Osteocyte (in vitro differentiated cells): ENCODE results near the gene SPATS2. TPM values are rescaled to one million over a fixed set of nuclear protein-coding genes. Genes with fewer than 3 reads are reported as not detected.
"Not testable (repeated sequence)": the region's sequence is repeated elsewhere in the genome, so short reads cannot be mapped to it uniquely, and the experiment has no call there.

ENCODE experiments used
- DNase-seq: peaks from one replicate; pipeline ENCODE4 v3.0.0; 2021; ENCODE audit warnings: mixed read lengths; ENCODE audit not compliant: unreplicated experiment; ENCODE audit errors: extremely low spot score
- H3K27ac Mint-ChIP-seq: one replicate; pipeline ENCODE4 v1.8.0; 2021; ENCODE audit warnings: mild to moderate bottlenecking, mixed read lengths; ENCODE audit not compliant: unreplicated experiment
- H3K27me3 Mint-ChIP-seq: one replicate; pipeline ENCODE4 v1.8.0; 2021; ENCODE audit warnings: mixed read lengths; ENCODE audit not compliant: unreplicated experiment
- H3K36me3 Mint-ChIP-seq: one replicate; pipeline ENCODE4 v1.8.0; 2021; ENCODE audit warnings: mixed read lengths; ENCODE audit not compliant: unreplicated experiment
- H3K4me1 Mint-ChIP-seq: one replicate; pipeline ENCODE4 v1.8.0; 2021; ENCODE audit warnings: mixed read lengths; ENCODE audit not compliant: unreplicated experiment
- H3K4me3 Mint-ChIP-seq: one replicate; pipeline ENCODE4 v1.8.0; 2021; ENCODE audit warnings: mild to moderate bottlenecking, moderate library complexity, mixed read lengths; ENCODE audit not compliant: unreplicated experiment
- H3K9me3 Mint-ChIP-seq: one replicate; pipeline ENCODE4 v1.8.0; 2021; ENCODE audit warnings: mixed read lengths; ENCODE audit not compliant: unreplicated experiment
- CTCF ChIP-seq: fragments of 200-600 bp; sonication (generic); IDR thresholded peaks from 2 replicates; pipeline ENCODE4 v1.5.0; 2021; ENCODE audit warnings: antibody characterized with exemption, mild to moderate bottlenecking, moderate library complexity
- total RNA-seq: library from RNA; stranded (reverse); gene quantifications from 2 replicates; pipeline ENCODE4 v1.2.1, GENCODE V29; 2021

SPATS2 gene
- total RNA-seq, 1 donor from 2014 or later = 25.6 TPM

GRCh38 chr12:49533331-49533730 lies 166.1 kb downstream of the SPATS2 start:
- Mint-ChIP-seq H3K27me3 (peaks cover 8% of the 10 kb centered on the region), H3K36me3 (peaks cover 5% of the 10 kb centered on the region), H3K4me3 (no peak overlapping the region), H3K4me1 (peaks cover 8% of the 10 kb centered on the region), H3K9me3 (no peaks in the 10 kb centered on the region), H3K27ac (no peak overlapping the region)
- DNase-seq = no peak
- TF ChIP-seq CTCF = no peak

- not testable (repeated sequence) for H3K27ac Mint-ChIP-seq, H3K4me3 Mint-ChIP-seq, H3K27me3 Mint-ChIP-seq, H3K36me3 Mint-ChIP-seq, H3K4me1 Mint-ChIP-seq, H3K9me3 Mint-ChIP-seq, DNase-seq
Observed at GRCh38 chr12:49534122-49534521, 166.9 kb downstream of the SPATS2 start.

GRCh38 chr12:49534731-49535278 lies 167.5 kb downstream of the SPATS2 start:
- Mint-ChIP-seq H3K9me3 (no peaks in the 10 kb centered on the region), H3K36me3 (peaks cover 3% of the 10 kb centered on the region), H3K4me1 (peaks cover 9% of the 10 kb centered on the region), H3K27me3 (peaks cover 11% of the 10 kb centered on the region), H3K4me3 (no peak overlapping the region), H3K27ac (no peak overlapping the region)
- peak; percentile 67 for DNase-seq
- TF ChIP-seq CTCF = no peak

- no peak for DNase-seq
- Mint-ChIP-seq H3K36me3 (no peaks in the 10 kb centered on the region), H3K4me3 (no peak overlapping the region), H3K27me3 (peaks cover 15% of the 10 kb centered on the region), H3K4me1 (peaks cover 11% of the 10 kb centered on the region), H3K27ac (no peak overlapping the region), H3K9me3 (no peaks in the 10 kb centered on the region)
- TF ChIP-seq CTCF = no peak
Observed at GRCh38 chr12:49535921-49536525, 168.8 kb downstream of the SPATS2 start.

- no peak overlapping the region for H3K4me3 Mint-ChIP-seq
- peaks cover 15% of the 10 kb centered on the region for H3K27me3 Mint-ChIP-seq
Observed at GRCh38 chr12:49536526-49537071, 169.3 kb downstream of the SPATS2 start.

More at GRCh38 chr12:49536526-49537071, 169.3 kb downstream of the SPATS2 start:
- peak; percentile 17 for DNase-seq
- Mint-ChIP-seq H3K4me1 (peaks cover 11% of the 10 kb centered on the region), H3K27ac (no peak overlapping the region), H3K9me3 (no peaks in the 10 kb centered on the region), H3K36me3 (no peaks in the 10 kb centered on the region)
- TF ChIP-seq CTCF = no peak
